Measurements from ENCODE around the gene VSIG1.

The VSIG1 gene

GRCh38 chrX:108044554-108045256 is at the start of gene VSIG1:
TSS of gene VSIG1 (plus strand) at chrX:108045065. CDS start at chrX:108045131, 66 bp downstream.
- DNase-seq, result no peak

- DNase-seq, result no peak
Observed at GRCh38 chrX:107996124-107996523, 48.7 kb upstream of the VSIG1 start.

- no peak for DNase-seq
Observed at GRCh38 chrX:108000751-108001150, 44.1 kb upstream of the VSIG1 start.

GRCh38 chrX:108001218-108001814 is 43.5 kb upstream of the VSIG1 start:
- DNase-seq, result no peak

GRCh38 chrX:108018656-108019381 is 26.0 kb upstream of the VSIG1 start:
- DNase-seq, result peak; percentile 33

GRCh38 chrX:108019382-108019875 is 25.4 kb upstream of the VSIG1 start:
- DNase-seq, result no peak

- no peak for DNase-seq
Observed at GRCh38 chrX:108020631-108021030, 24.2 kb upstream of the VSIG1 start.

- no peak for DNase-seq
Observed at GRCh38 chrX:108022491-108023089, 22.3 kb upstream of the VSIG1 start.

GRCh38 chrX:108025376-108025775 is 19.5 kb upstream of the VSIG1 start:
- no peak for DNase-seq

GRCh38 chrX:108025954-108026600 is 18.8 kb upstream of the VSIG1 start:
- no peak for DNase-seq

GRCh38 chrX:108028854-108029253 is 16.0 kb upstream of the VSIG1 start:
- no peak for DNase-seq

GRCh38 chrX:108029928-108030711 is 14.7 kb upstream of the VSIG1 start:
- no peak for DNase-seq

GRCh38 chrX:108032944-108033343 is 11.9 kb upstream of the VSIG1 start:
- DNase-seq, result no peak

- no peak for DNase-seq
Observed at GRCh38 chrX:108033890-108034289, 11.0 kb upstream of the VSIG1 start.

GRCh38 chrX:108034725-108035124 is 10.1 kb upstream of the VSIG1 start:
- DNase-seq, result no peak

- no peak for DNase-seq
Observed at GRCh38 chrX:108036298-108036973, 8.4 kb upstream of the VSIG1 start.

GRCh38 chrX:108049649-108050048 is 4.8 kb downstream of the VSIG1 start:
- no peak for DNase-seq

GRCh38 chrX:108053218-108053617 is 8.4 kb downstream of the VSIG1 start:
- no peak for DNase-seq

- DNase-seq, result no peak
Observed at GRCh38 chrX:108055546-108055945, 10.7 kb downstream of the VSIG1 start.

GRCh38 chrX:108059801-108060200 is 14.9 kb downstream of the VSIG1 start:
- no peak for DNase-seq

GRCh38 chrX:108064001-108064400 is 19.1 kb downstream of the VSIG1 start:
- no peak for DNase-seq

GRCh38 chrX:108064613-108065012 is 19.7 kb downstream of the VSIG1 start:
- DNase-seq, result no peak

All from activated gamma-delta T cell treated with Interleukin-2 at 50 U/mL for 16 hours (primary cell).